Brain microvascular endothelial cell (primary cell): ENCODE results near the gene MTR.

Experiments
- DNase-seq: peaks from one replicate; pipeline ENCODE4 v3.0.0-alpha.2; 2020
- H3K27ac ChIP-seq: fragments of 250-450 bp; sonication (Bioruptor Pico); 2 replicates; pipeline ENCODE4 v1.5.1; 2020; ENCODE audit warnings: mild to moderate bottlenecking, moderate library complexity
- H3K27me3 ChIP-seq: fragments of 250-450 bp; sonication (Bioruptor Pico); replicated peaks from 2 replicates; pipeline ENCODE4 v1.5.1; 2020; ENCODE audit warnings: mild to moderate bottlenecking
- H3K36me3 ChIP-seq: fragments of 250-450 bp; sonication (Bioruptor Pico); replicated peaks from 2 replicates; pipeline ENCODE4 v1.5.1; 2020; ENCODE audit warnings: mild to moderate bottlenecking
- H3K4me3 ChIP-seq: 2 replicates; pipeline ENCODE4 v1.5.1; 2011; ENCODE audit warnings: low read depth, mild to moderate bottlenecking, control low read depth, low read length, moderate library complexity
- CTCF ChIP-seq: IDR thresholded peaks from 2 replicates; pipeline ENCODE4 v1.5.1; 2011; ENCODE audit warnings: low read depth, mild to moderate bottlenecking, moderate library complexity, low read length, control low read depth, inconsistent platforms; ENCODE audit errors: missing control alignments
- in situ Hi-C: cut with HindIII; loops from 2 replicates; pipeline ENCODE4 v1.10.0; 2017; ENCODE audit warnings: low sequenced_read_pairs, low pct_ligation_motif_present

MTR gene

DNA sequence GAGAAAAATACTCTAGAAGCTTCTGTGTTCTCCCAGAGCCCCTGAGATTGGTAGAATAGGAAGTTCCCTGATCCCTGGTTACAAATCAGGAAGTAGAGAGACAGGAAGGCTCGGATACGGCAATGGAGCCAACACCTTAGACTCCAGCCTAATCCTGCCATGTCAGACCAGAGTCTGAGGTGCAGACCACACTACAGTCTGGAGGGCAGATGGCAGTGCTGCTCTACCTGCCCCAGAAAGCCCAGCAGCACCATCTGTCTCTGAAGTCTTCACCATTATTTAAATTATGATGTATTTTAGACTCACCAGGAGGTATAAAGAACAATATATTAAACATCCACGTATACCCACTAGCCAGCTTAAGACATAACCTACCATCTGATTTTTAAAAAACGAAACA lies 93.0 kb downstream of the MTR start:
- H3K4me3 ChIP-seq: no peak overlapping the region
- H3K36me3 ChIP-seq: peaks cover 15% of the 10 kb centered on the region
- in situ Hi-C loops: no loop called here
- no peaks in the 10 kb centered on the region for H3K27me3 ChIP-seq
- no peak overlapping the region for H3K27ac ChIP-seq
- no peak for DNase-seq
- no peak for TF ChIP-seq CTCF

GRCh38 chr1:236888903-236889302 lies 93.8 kb downstream of the MTR start:
- H3K27ac ChIP-seq: no peak overlapping the region
- in situ Hi-C loops: no loop called here
- no peak for DNase-seq
- no peak for TF ChIP-seq CTCF
- H3K4me3 ChIP-seq: no peak overlapping the region
- H3K36me3 ChIP-seq: peaks cover 16% of the 10 kb centered on the region
- no peaks in the 10 kb centered on the region for H3K27me3 ChIP-seq

DNA sequence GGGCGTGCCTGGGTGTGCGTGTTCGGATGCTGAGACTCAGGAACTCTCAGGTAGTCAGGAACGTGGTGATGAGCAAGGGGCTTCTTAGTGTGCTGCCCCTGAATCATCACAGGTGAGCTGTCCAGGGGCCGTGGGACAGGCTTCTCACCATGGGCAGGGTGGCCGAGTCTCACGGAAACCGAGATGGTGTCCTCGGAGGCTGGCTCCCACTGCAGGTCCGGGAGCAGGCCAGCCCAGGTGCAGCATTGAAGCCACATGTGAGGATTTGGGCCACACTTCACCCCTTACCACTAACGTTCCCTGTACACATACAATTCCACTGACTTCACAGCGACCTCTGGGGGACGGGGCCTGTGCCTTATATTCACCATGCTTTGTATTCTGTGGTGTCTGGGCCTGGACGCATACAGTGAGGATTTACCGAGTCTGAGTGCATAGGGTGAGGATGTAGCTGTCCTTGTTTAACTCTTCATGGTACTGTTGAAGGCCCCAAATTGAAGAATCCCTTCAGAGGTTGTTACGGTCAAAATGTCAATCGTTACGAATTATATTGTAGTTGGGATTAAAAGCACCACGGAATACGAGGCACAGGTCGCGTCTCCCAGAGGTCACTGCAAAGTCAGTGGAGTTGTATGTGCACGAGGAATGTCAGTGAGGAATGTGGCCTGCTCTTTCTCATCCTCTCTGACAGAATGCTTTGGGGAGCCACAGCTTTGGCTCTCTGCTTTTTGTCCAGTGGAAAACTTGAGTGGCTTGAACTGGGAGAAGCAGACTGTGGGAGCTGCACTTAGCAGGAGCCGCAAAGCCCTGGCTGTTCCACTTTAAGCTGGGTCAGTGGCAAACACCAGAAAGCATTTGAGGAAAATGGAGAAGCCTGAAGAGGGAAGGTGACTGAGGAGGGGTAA lies 95.3 kb downstream of the MTR start:
- Histone ChIP-seq H3K36me3 (peaks cover 19% of the 10 kb centered on the region), H3K27me3 (no peaks in the 10 kb centered on the region), H3K27ac (no peak overlapping the region), H3K4me3 (no peak overlapping the region)
- in situ Hi-C loops: no loop called here
- no peak for TF ChIP-seq CTCF
- DNase-seq: no peak

GRCh38 chr1:236893626-236894545 lies 98.8 kb downstream of the MTR start:
- in situ Hi-C loops: no loop called here
- H3K27me3 ChIP-seq: no peaks in the 10 kb centered on the region
- no peak overlapping the region for H3K27ac ChIP-seq
- peaks cover 23% of the 10 kb centered on the region for H3K36me3 ChIP-seq
- no peak for TF ChIP-seq CTCF
- H3K4me3 ChIP-seq: no peak overlapping the region
- no peak for DNase-seq

GRCh38 chr1:236895665-236896387 lies 100.7 kb downstream of the MTR start:
- no peaks in the 10 kb centered on the region for H3K27me3 ChIP-seq
- in situ Hi-C loops: no loop called here
- no peak for DNase-seq
- no peak overlapping the region for H3K27ac ChIP-seq
- H3K36me3 ChIP-seq: peaks cover 25% of the 10 kb centered on the region
- no peak overlapping the region for H3K4me3 ChIP-seq
- TF ChIP-seq CTCF: no peak
